ENCODE data around the gene GPHB5.

GPHB5 gene

GRCh38 chr14:63345826-63346225 lies 27.1 kb upstream of the GPHB5 start:
- H3K9me3 ChIP-seq (ENCODE audit: control insufficient read depth, low read length) = no peaks in the 10 kb centered on the region
- H3K36me3 ChIP-seq (ENCODE audit: control insufficient read depth, insufficient read depth, low read length) = no peaks in the 10 kb centered on the region
- no peaks in the 10 kb centered on the region for H3K27me3 ChIP-seq (ENCODE audit: control insufficient read depth, insufficient read depth, low read length)
- H2AFZ ChIP-seq = no peak overlapping the region
- H3K9ac ChIP-seq = no peak overlapping the region
- no peaks in the 10 kb centered on the region for H3K4me1 ChIP-seq
- H3K4me3 ChIP-seq (ENCODE audit: low read depth, low read length) = no peak overlapping the region
- no peak overlapping the region for H3K4me2 ChIP-seq (ENCODE audit: low read length)
- no peak overlapping the region for H3K27ac ChIP-seq
- no peak for TF ChIP-seq CTCF (IDR thresholded peaks at IDR 0.05)
- no peaks in the 10 kb centered on the region for H3K79me2 ChIP-seq

- no peaks in the 10 kb centered on the region for H3K4me1 ChIP-seq
- H3K27me3 ChIP-seq (ENCODE audit: control insufficient read depth, insufficient read depth, low read length) = no peaks in the 10 kb centered on the region
- no peak for TF ChIP-seq CTCF (IDR thresholded peaks at IDR 0.05)
- H3K27ac ChIP-seq = no peak overlapping the region
- H3K79me2 ChIP-seq = no peaks in the 10 kb centered on the region
- H3K9me3 ChIP-seq (ENCODE audit: control insufficient read depth, low read length) = no peaks in the 10 kb centered on the region
- no peak overlapping the region for H3K4me3 ChIP-seq (ENCODE audit: low read depth, low read length)
- no peak overlapping the region for H3K9ac ChIP-seq
- H2AFZ ChIP-seq = no peak overlapping the region
- no peak overlapping the region for H3K4me2 ChIP-seq (ENCODE audit: low read length)
- H3K36me3 ChIP-seq (ENCODE audit: control insufficient read depth, insufficient read depth, low read length) = no peaks in the 10 kb centered on the region
Observed at GRCh38 chr14:63344336-63344735, 25.6 kb upstream of the GPHB5 start.

GRCh38 chr14:63343878-63344277 lies 25.1 kb upstream of the GPHB5 start:
- no peak overlapping the region for H3K4me3 ChIP-seq (ENCODE audit: low read depth, low read length)
- no peak overlapping the region for H3K4me2 ChIP-seq (ENCODE audit: low read length)
- no peaks in the 10 kb centered on the region for H3K4me1 ChIP-seq
- H3K36me3 ChIP-seq (ENCODE audit: control insufficient read depth, insufficient read depth, low read length) = no peaks in the 10 kb centered on the region
- H3K79me2 ChIP-seq = no peaks in the 10 kb centered on the region
- no peak overlapping the region for H2AFZ ChIP-seq
- H3K9ac ChIP-seq = no peak overlapping the region
- no peaks in the 10 kb centered on the region for H3K27me3 ChIP-seq (ENCODE audit: control insufficient read depth, insufficient read depth, low read length)
- TF ChIP-seq CTCF (IDR thresholded peaks at IDR 0.05) = no peak
- no peak overlapping the region for H3K27ac ChIP-seq
- no peaks in the 10 kb centered on the region for H3K9me3 ChIP-seq (ENCODE audit: control insufficient read depth, low read length)

- H3K27me3 ChIP-seq (ENCODE audit: control insufficient read depth, insufficient read depth, low read length) = no peaks in the 10 kb centered on the region
- no peaks in the 10 kb centered on the region for H3K9me3 ChIP-seq (ENCODE audit: control insufficient read depth, low read length)
- H3K4me3 ChIP-seq (ENCODE audit: low read depth, low read length) = no peak overlapping the region
- H2AFZ ChIP-seq = no peak overlapping the region
- no peak overlapping the region for H3K27ac ChIP-seq
- H3K4me1 ChIP-seq = no peaks in the 10 kb centered on the region
- no peaks in the 10 kb centered on the region for H3K36me3 ChIP-seq (ENCODE audit: control insufficient read depth, insufficient read depth, low read length)
- H3K79me2 ChIP-seq = no peaks in the 10 kb centered on the region
- no peak for TF ChIP-seq CTCF (IDR thresholded peaks at IDR 0.05)
- no peak overlapping the region for H3K4me2 ChIP-seq (ENCODE audit: low read length)
- no peak overlapping the region for H3K9ac ChIP-seq
Observed at GRCh38 chr14:63342371-63342770, 23.6 kb upstream of the GPHB5 start.

GRCh38 chr14:63328787-63329737 lies 10.3 kb upstream of the GPHB5 start:
- H3K9me3 ChIP-seq (ENCODE audit: control insufficient read depth, low read length) = no peaks in the 10 kb centered on the region
- TF ChIP-seq CTCF (IDR thresholded peaks at IDR 0.05) = no peak
- H2AFZ ChIP-seq = no peak overlapping the region
- H3K27ac ChIP-seq = no peak overlapping the region
- H3K9ac ChIP-seq = no peak overlapping the region
- no peak overlapping the region for H3K4me3 ChIP-seq (ENCODE audit: low read depth, low read length)
- H3K27me3 ChIP-seq (ENCODE audit: control insufficient read depth, insufficient read depth, low read length) = no peaks in the 10 kb centered on the region
- H3K36me3 ChIP-seq (ENCODE audit: control insufficient read depth, insufficient read depth, low read length) = no peaks in the 10 kb centered on the region
- no peaks in the 10 kb centered on the region for H3K79me2 ChIP-seq
- no peak overlapping the region for H3K4me2 ChIP-seq (ENCODE audit: low read length)
- no peaks in the 10 kb centered on the region for H3K4me1 ChIP-seq
